GM12873 (cell line): ENCODE results near the gene ACOT7.

Source experiments
- CTCF ChIP-seq: IDR thresholded peaks from 2 replicates; pipeline ENCODE4 v1.5.1; 2012; ENCODE audit warnings: low read depth, mild to moderate bottlenecking, moderate library complexity, low read length, control low read depth; ENCODE audit not compliant: insufficient read depth; ENCODE audit errors: missing control alignments

ACOT7 gene

GRCh38 chr1:6234502-6235295 is 158.9 kb downstream of the ACOT7 start:
- no peak for TF ChIP-seq CTCF

GRCh38 chr1:6233376-6233775 is 160.2 kb downstream of the ACOT7 start:
- no peak for TF ChIP-seq CTCF

- TF ChIP-seq CTCF: no peak
Observed at GRCh38 chr1:6225651-6226050, 167.9 kb downstream of the ACOT7 start.

- TF ChIP-seq CTCF: no peak
Observed at GRCh38 chr1:6224718-6225117, 168.8 kb downstream of the ACOT7 start.

- no peak for TF ChIP-seq CTCF
Observed at GRCh38 chr1:6223617-6224016, 169.9 kb downstream of the ACOT7 start.

GRCh38 chr1:6222636-6223035 is 170.9 kb downstream of the ACOT7 start:
- no peak for TF ChIP-seq CTCF

GRCh38 chr1:6221210-6221784 is 172.3 kb downstream of the ACOT7 start:
- TF ChIP-seq CTCF: no peak
